Panc1 (cell line): ENCODE results near the gene PRODH.
"Not testable (repeated sequence)": the region's sequence is repeated elsewhere in the genome, so short reads cannot be mapped to it uniquely, and the experiment has no call there.

ENCODE experiments used
- POLR2AphosphoS5 ChIP-seq: IDR thresholded peaks from 2 replicates; pipeline ENCODE4 v1.6.1; 2012; ENCODE audit warnings: mild to moderate bottlenecking, low read depth, low read length, moderate library complexity
- TCF7L2 ChIP-seq: IDR thresholded peaks from 2 replicates; pipeline ENCODE4 v1.6.1; 2011; ENCODE audit warnings: mild to moderate bottlenecking, low read depth, low read length, inconsistent platforms
- TF ChIP-seq, protein P1 (sequence below): fragments of 450-650 bp; IDR thresholded peaks from 2 replicates; pipeline ENCODE4 v1.5.1; 2017; ENCODE audit warnings: mild to moderate bottlenecking
- TF ChIP-seq, protein P2 (sequence below), 2 experiments: IDR thresholded peaks; 2 replicates each; pipeline ENCODE4 v1.6.1; 2011 to 2012; ENCODE audit warnings: low read depth in 2 of 2, control low read depth in 1 of 2, low read length in 1 of 2, mild to moderate bottlenecking in 1 of 2, moderate library complexity in 1 of 2; ENCODE audit not compliant: insufficient read depth in 1 of 2

DNA sequence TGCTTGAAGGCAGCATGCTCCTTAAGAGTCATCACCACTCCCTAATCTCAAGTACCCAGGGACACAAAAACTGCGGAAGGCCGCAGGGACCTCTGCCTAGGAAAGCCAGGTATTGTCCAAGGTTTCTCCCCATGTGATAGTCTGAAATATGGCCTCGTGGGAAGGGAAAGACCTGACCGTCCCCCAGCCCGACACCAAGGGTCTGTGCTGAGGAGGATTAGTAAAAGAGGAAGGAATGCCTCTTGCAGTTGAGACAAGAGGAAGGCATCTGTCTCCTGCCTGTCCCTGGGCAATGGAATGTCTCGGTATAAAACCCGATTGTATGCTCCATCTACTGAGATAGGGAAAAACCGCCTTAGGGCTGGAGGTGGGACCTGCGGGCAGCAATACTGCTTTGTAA lies 11.0 kb upstream of the PRODH start:
- TF ChIP-seq, protein P1, sequence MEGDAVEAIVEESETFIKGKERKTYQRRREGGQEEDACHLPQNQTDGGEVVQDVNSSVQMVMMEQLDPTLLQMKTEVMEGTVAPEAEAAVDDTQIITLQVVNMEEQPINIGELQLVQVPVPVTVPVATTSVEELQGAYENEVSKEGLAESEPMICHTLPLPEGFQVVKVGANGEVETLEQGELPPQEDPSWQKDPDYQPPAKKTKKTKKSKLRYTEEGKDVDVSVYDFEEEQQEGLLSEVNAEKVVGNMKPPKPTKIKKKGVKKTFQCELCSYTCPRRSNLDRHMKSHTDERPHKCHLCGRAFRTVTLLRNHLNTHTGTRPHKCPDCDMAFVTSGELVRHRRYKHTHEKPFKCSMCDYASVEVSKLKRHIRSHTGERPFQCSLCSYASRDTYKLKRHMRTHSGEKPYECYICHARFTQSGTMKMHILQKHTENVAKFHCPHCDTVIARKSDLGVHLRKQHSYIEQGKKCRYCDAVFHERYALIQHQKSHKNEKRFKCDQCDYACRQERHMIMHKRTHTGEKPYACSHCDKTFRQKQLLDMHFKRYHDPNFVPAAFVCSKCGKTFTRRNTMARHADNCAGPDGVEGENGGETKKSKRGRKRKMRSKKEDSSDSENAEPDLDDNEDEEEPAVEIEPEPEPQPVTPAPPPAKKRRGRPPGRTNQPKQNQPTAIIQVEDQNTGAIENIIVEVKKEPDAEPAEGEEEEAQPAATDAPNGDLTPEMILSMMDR, result not testable (repeated sequence)
- not testable (repeated sequence) for TF ChIP-seq POLR2AphosphoS5, TCF7L2
- TF ChIP-seq, protein P2, sequence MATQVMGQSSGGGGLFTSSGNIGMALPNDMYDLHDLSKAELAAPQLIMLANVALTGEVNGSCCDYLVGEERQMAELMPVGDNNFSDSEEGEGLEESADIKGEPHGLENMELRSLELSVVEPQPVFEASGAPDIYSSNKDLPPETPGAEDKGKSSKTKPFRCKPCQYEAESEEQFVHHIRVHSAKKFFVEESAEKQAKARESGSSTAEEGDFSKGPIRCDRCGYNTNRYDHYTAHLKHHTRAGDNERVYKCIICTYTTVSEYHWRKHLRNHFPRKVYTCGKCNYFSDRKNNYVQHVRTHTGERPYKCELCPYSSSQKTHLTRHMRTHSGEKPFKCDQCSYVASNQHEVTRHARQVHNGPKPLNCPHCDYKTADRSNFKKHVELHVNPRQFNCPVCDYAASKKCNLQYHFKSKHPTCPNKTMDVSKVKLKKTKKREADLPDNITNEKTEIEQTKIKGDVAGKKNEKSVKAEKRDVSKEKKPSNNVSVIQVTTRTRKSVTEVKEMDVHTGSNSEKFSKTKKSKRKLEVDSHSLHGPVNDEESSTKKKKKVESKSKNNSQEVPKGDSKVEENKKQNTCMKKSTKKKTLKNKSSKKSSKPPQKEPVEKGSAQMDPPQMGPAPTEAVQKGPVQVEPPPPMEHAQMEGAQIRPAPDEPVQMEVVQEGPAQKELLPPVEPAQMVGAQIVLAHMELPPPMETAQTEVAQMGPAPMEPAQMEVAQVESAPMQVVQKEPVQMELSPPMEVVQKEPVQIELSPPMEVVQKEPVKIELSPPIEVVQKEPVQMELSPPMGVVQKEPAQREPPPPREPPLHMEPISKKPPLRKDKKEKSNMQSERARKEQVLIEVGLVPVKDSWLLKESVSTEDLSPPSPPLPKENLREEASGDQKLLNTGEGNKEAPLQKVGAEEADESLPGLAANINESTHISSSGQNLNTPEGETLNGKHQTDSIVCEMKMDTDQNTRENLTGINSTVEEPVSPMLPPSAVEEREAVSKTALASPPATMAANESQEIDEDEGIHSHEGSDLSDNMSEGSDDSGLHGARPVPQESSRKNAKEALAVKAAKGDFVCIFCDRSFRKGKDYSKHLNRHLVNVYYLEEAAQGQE (IDR thresholded peaks at IDR 0.05; ENCODE audit: insufficient read depth in 1 of 2, low read depth in 2 of 2, low read length in 1 of 2), result not testable (repeated sequence)
